SK-N-SH treated with all-trans-retinoic acid at 6 μM for 48 hours (cell line): ENCODE data around the gene OR5F1.

Experiments
- ATAC-seq: fragments of 200-7000 bp; cut with Tn5 transposase; 3 replicates; pipeline ENCODE4 v1.9.1; 2020; ENCODE audit warnings: mild to moderate bottlenecking, moderate library complexity
- ARNTL ChIP-seq: fragments of 450-650 bp; formaldehyde crosslinking; IDR thresholded peaks from 2 replicates; pipeline ENCODE4 v1.5.0; 2020; ENCODE audit warnings: low read depth, mild to moderate bottlenecking, moderate library complexity, borderline replicate concordance
- CSDC2 ChIP-seq: fragments of 250-450 bp; sonication (Bioruptor Pico); IDR thresholded peaks from 2 replicates; pipeline ENCODE4 v1.5.0; 2020; ENCODE audit warnings: mild to moderate bottlenecking, moderate library complexity
- ISL1 ChIP-seq: fragments of 250-450 bp; sonication (Bioruptor Pico); IDR thresholded peaks from 2 replicates; pipeline ENCODE4 v2.1.2; 2022; ENCODE audit warnings: mild to moderate bottlenecking, moderate library complexity
- OSR1 ChIP-seq: fragments of 250-450 bp; sonication (Bioruptor Pico); IDR thresholded peaks from 2 replicates; pipeline ENCODE4 v1.8.0; 2022; ENCODE audit warnings: moderate library complexity, mild to moderate bottlenecking, inconsistent platforms
- PPARA ChIP-seq: fragments of 250-450 bp; sonication (Bioruptor Pico); IDR thresholded peaks from 2 replicates; pipeline ENCODE4 v1.5.0; 2020; ENCODE audit warnings: mild to moderate bottlenecking, borderline replicate concordance
- SNAI2 ChIP-seq: fragments of 250-450 bp; sonication (Bioruptor Pico); IDR thresholded peaks from 2 replicates; pipeline ENCODE4 v1.5.0; 2020; ENCODE audit warnings: mild to moderate bottlenecking, moderate library complexity
- TOX ChIP-seq: fragments of 250-450 bp; sonication (Bioruptor Pico); IDR thresholded peaks from 2 replicates; pipeline ENCODE4 v1.8.0; 2021; ENCODE audit warnings: mild to moderate bottlenecking, moderate library complexity, borderline replicate concordance
- TSHZ2 ChIP-seq: fragments of 250-450 bp; sonication (Bioruptor Pico); IDR thresholded peaks from 2 replicates; pipeline ENCODE4 v1.5.0; 2020; ENCODE audit warnings: mild to moderate bottlenecking, moderate library complexity
- ZFP3 ChIP-seq: fragments of 250-450 bp; sonication (Bioruptor Pico); IDR thresholded peaks from 2 replicates; pipeline ENCODE4 v1.5.0; 2020; ENCODE audit warnings: mild to moderate bottlenecking, moderate library complexity
- ZFP30 ChIP-seq: fragments of 450-650 bp; formaldehyde crosslinking; IDR thresholded peaks from 2 replicates; pipeline ENCODE4 v1.5.0; 2022; ENCODE audit warnings: mild to moderate bottlenecking, moderate library complexity
- ZNF565 ChIP-seq: fragments of 450-650 bp; formaldehyde crosslinking; conservative IDR thresholded peaks from 2 replicates; pipeline ENCODE4 v1.5.0; 2020; ENCODE audit warnings: low read depth, mild to moderate bottlenecking, moderate library complexity
- ZNF70 ChIP-seq: fragments of 450-650 bp; formaldehyde crosslinking; IDR thresholded peaks from 2 replicates; pipeline ENCODE4 v1.5.0; 2020; ENCODE audit warnings: mild to moderate bottlenecking, moderate library complexity
- ZNF8 ChIP-seq: fragments of 450-650 bp; formaldehyde crosslinking; IDR thresholded peaks from 2 replicates; pipeline ENCODE4 v1.5.0; 2020; ENCODE audit warnings: mild to moderate bottlenecking, moderate library complexity
- TF ChIP-seq, protein P1 (sequence below): fragments of 250-450 bp; sonication (Bioruptor Pico); IDR thresholded peaks from 2 replicates; pipeline ENCODE4 v1.8.0; 2021; ENCODE audit warnings: low read depth, mild to moderate bottlenecking, moderate library complexity, borderline replicate concordance
- TF ChIP-seq, protein P2 (sequence below): fragments of 250-450 bp; sonication (Bioruptor Pico); IDR thresholded peaks from 2 replicates; pipeline ENCODE4 v1.5.1; 2021; ENCODE audit warnings: mild to moderate bottlenecking, moderate library complexity

Gene OR5F1

GRCh38 chr11:55966391-55966790 lies 28.0 kb downstream of the OR5F1 start:
- ATAC-seq = no peak
- no peak for TF ChIP-seq CSDC2
- TF ChIP-seq TSHZ2 = no peak
- TF ChIP-seq ZNF565 (CRISPR knock-in tag) = no peak
- no peak for TF ChIP-seq ZNF8 (CRISPR knock-in tag)
- TF ChIP-seq TOX (CRISPR knock-in tag) = no peak

DNA sequence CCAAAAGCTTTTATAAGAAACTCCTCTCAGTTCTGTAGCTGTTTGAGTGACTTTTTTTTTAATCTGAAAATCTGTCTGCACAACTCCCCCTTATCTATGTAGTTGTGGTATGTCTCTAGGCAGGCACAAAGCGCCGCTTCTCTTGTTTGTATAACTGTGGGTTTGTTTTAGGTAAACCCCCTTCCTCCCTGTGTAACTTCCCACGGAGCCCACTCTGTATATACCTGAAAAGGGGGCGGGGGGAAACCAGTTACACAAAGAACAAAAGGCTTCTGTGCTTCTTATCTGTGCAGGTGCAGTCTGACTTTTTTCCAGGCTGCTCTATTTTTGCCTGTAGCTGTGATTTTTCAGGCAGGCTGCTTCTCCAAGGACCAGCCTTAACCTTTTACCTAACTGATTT lies 37.9 kb downstream of the OR5F1 start:
- no peak for ATAC-seq
- TF ChIP-seq, protein P1, sequence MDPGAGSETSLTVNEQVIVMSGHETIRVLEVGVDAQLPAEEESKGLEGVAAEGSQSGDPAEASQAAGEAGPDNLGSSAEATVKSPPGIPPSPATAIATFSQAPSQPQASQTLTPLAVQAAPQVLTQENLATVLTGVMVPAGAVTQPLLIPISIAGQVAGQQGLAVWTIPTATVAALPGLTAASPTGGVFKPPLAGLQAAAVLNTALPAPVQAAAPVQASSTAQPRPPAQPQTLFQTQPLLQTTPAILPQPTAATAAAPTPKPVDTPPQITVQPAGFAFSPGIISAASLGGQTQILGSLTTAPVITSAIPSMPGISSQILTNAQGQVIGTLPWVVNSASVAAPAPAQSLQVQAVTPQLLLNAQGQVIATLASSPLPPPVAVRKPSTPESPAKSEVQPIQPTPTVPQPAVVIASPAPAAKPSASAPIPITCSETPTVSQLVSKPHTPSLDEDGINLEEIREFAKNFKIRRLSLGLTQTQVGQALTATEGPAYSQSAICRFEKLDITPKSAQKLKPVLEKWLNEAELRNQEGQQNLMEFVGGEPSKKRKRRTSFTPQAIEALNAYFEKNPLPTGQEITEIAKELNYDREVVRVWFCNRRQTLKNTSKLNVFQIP (CRISPR knock-in tag) = no peak
- no peak for TF ChIP-seq ZNF70 (CRISPR knock-in tag)
- no peak for TF ChIP-seq OSR1 (CRISPR knock-in tag)
- no peak for TF ChIP-seq TOX (CRISPR knock-in tag)

GRCh38 chr11:55949330-55949729 lies 45.1 kb downstream of the OR5F1 start:
- ATAC-seq = no peak
- TF ChIP-seq ZFP3 (CRISPR knock-in tag) = no peak
- TF ChIP-seq, protein P2, sequence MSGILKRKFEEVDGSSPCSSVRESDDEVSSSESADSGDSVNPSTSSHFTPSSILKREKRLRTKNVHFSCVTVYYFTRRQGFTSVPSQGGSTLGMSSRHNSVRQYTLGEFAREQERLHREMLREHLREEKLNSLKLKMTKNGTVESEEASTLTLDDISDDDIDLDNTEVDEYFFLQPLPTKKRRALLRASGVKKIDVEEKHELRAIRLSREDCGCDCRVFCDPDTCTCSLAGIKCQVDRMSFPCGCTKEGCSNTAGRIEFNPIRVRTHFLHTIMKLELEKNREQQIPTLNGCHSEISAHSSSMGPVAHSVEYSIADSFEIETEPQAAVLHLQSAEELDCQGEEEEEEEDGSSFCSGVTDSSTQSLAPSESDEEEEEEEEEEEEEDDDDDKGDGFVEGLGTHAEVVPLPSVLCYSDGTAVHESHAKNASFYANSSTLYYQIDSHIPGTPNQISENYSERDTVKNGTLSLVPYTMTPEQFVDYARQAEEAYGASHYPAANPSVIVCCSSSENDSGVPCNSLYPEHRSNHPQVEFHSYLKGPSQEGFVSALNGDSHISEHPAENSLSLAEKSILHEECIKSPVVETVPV (CRISPR knock-in tag) = no peak
- no peak for TF ChIP-seq ZFP30 (CRISPR knock-in tag)
- TF ChIP-seq OSR1 (CRISPR knock-in tag) = no peak
- TF ChIP-seq, protein P1 (CRISPR knock-in tag) = no peak
- no peak for TF ChIP-seq SNAI2 (CRISPR knock-in tag)
- TF ChIP-seq ARNTL (CRISPR knock-in tag) = no peak
- no peak for TF ChIP-seq PPARA (CRISPR knock-in tag)
- TF ChIP-seq ISL1 = no peak
- TF ChIP-seq, all 23 proteins: peak for 0
